BLaER1 (cell line): ENCODE data around the gene FRRS1.
"Not testable (repeated sequence)": the region's sequence is repeated elsewhere in the genome, so short reads cannot be mapped to it uniquely, and the experiment has no call there.

Experiments used
- H3K27ac ChIP-seq: shearing (Covaris generic); formaldehyde crosslinking; 2 replicates; pipeline ENCODE4 v1.8.1; 2022
- H3K27me3 ChIP-seq: shearing (Covaris generic); formaldehyde crosslinking; 2 replicates; pipeline ENCODE4 v1.8.1; 2022
- H3K36me3 ChIP-seq: shearing (Covaris generic); formaldehyde crosslinking; 2 replicates; pipeline ENCODE4 v1.8.1; 2022
- H3K4me1 ChIP-seq: shearing (Covaris generic); formaldehyde crosslinking; 2 replicates; pipeline ENCODE4 v1.8.1; 2022
- H3K4me2 ChIP-seq: shearing (Covaris generic); formaldehyde crosslinking; 2 replicates; pipeline ENCODE4 v1.8.1; 2022
- H3K4me3 ChIP-seq: shearing (Covaris generic); formaldehyde crosslinking; 2 replicates; pipeline ENCODE4 v1.8.1; 2022
- H3K9ac ChIP-seq: shearing (Covaris generic); formaldehyde crosslinking; 2 replicates; pipeline ENCODE4 v1.8.1; 2022
- H3K9me3 ChIP-seq: shearing (Covaris generic); formaldehyde crosslinking; 2 replicates; pipeline ENCODE4 v1.8.1; 2022
- H4K20me1 ChIP-seq: shearing (Covaris generic); formaldehyde crosslinking; 2 replicates; pipeline ENCODE4 v1.8.1; 2022
- Cebpa-rat ChIP-seq: shearing (Covaris generic); IDR thresholded peaks from 2 replicates; pipeline ENCODE4 v1.8.1; 2022

FRRS1 gene

DNA sequence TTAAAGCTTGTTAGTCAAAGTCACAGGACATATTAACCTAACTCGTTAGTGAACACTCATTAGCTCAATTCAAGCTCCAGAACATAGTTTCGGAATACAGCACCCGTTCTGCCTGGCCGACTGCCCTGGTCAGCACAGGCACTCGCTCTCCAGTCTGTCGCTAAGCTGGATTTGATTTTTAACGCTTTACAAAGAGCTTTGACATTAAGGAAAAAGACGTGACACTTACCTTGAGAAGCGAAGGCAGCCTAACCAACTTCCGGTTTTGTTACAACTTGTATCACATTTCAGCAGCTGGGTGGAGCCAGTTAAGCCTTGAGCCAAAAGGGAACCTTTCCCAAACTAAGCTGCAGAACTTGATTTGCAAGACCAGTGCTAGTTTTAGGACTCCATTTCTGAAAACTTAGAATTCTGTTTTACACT lies at the start of gene FRRS1:
FRRS1 (minus strand) TSS at position 258 of the 423 bp plus-strand sequence. CDS start 17,867 bp downstream, outside the sequence.
- H3K27me3 ChIP-seq = no peaks in the 10 kb centered on the region
- peak within 1 kb of the TSS; percentile 73 for H3K9ac ChIP-seq
- no peaks in the 10 kb centered on the region for H3K36me3 ChIP-seq
- H3K4me2 ChIP-seq = peak within 1 kb of the TSS; percentile 76
- no peak for TF ChIP-seq Cebpa-rat
- H3K9me3 ChIP-seq = no peaks in the 10 kb centered on the region
- H4K20me1 ChIP-seq = no peaks in the 10 kb centered on the region
- H3K4me1 ChIP-seq = peaks cover 13% of the 10 kb centered on the region; the same call in 1 of the 2 replicates
- peak within 1 kb of the TSS; percentile 64 for H3K4me3 ChIP-seq
- peak within 1 kb of the TSS; percentile 36; the same call in 1 of the 2 replicates for H3K27ac ChIP-seq

DNA sequence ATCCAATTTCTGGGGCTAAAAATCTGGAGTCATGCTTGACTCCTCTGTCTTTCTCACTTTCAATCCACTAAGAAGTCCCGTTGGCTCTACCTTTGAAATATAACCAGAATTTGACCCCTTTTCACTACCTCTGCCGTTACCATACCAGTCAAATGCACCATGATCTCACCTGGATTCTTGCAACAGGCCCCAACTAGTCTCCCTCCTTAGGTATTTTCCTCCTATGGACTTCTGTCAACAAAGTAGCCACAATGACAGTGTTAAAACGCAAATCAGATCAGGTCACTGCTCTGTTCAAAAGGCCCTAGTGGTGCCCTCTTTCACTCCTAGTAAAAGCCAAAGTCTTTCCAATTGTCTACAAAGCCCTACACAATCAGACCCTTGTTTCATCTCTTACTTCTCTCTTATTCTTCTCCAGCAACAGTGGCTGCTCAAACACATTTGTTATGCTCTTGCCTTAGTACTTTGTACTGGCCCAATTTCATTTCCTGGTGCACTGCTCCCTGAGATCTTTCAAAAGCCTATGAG lies 48.0 kb upstream of the FRRS1 start:
- Histone ChIP-seq H3K27me3 (no peaks in the 10 kb centered on the region), H3K27ac (no peak overlapping the region), H3K9me3 (no peaks in the 10 kb centered on the region), H3K4me3 (no peak overlapping the region), H3K36me3 (no peaks in the 10 kb centered on the region), H4K20me1 (no peaks in the 10 kb centered on the region), H3K4me1 (no peaks in the 10 kb centered on the region), H3K4me2 (no peak overlapping the region), H3K9ac (no peak overlapping the region)
- TF ChIP-seq Cebpa-rat = no peak

DNA sequence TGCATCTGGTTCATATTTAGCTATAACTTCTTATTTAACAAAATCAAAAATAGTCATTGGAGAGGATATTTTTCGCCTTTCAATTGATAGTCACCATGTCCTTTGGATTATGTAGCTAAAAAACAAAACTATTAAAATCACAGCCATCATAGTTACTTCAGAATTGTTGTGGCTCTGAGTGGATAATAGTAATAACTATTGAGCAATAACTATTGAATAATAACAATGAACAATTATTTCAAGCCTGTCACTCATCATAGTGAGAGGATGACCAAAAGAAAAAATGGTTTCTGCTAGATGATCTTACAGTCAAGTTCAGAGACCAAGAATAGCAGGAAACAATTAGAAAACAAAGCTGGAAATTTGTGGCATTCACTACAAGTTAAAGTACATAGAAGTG lies 45.3 kb upstream of the FRRS1 start:
- Histone ChIP-seq H3K4me2 (no peak overlapping the region), H3K27me3 (no peaks in the 10 kb centered on the region), H3K36me3 (no peaks in the 10 kb centered on the region), H3K9ac (no peak overlapping the region), H3K27ac (no peak overlapping the region), H3K4me1 (peaks cover 4% of the 10 kb centered on the region; the same call in 1 of the 2 replicates), H3K4me3 (no peak overlapping the region), H4K20me1 (no peaks in the 10 kb centered on the region), H3K9me3 (no peaks in the 10 kb centered on the region)
- no peak for TF ChIP-seq Cebpa-rat

GRCh38 chr1:99811075-99811474 lies 44.6 kb upstream of the FRRS1 start:
- peaks cover 4% of the 10 kb centered on the region; the same call in 1 of the 2 replicates for H3K4me1 ChIP-seq
- no peaks in the 10 kb centered on the region for H3K27me3 ChIP-seq
- no peaks in the 10 kb centered on the region for H3K9me3 ChIP-seq
- no peaks in the 10 kb centered on the region for H4K20me1 ChIP-seq
- H3K27ac ChIP-seq = no peak overlapping the region
- no peaks in the 10 kb centered on the region for H3K36me3 ChIP-seq
- no peak overlapping the region for H3K9ac ChIP-seq
- H3K4me3 ChIP-seq = no peak overlapping the region
- H3K4me2 ChIP-seq = no peak overlapping the region
- no peak for TF ChIP-seq Cebpa-rat

DNA sequence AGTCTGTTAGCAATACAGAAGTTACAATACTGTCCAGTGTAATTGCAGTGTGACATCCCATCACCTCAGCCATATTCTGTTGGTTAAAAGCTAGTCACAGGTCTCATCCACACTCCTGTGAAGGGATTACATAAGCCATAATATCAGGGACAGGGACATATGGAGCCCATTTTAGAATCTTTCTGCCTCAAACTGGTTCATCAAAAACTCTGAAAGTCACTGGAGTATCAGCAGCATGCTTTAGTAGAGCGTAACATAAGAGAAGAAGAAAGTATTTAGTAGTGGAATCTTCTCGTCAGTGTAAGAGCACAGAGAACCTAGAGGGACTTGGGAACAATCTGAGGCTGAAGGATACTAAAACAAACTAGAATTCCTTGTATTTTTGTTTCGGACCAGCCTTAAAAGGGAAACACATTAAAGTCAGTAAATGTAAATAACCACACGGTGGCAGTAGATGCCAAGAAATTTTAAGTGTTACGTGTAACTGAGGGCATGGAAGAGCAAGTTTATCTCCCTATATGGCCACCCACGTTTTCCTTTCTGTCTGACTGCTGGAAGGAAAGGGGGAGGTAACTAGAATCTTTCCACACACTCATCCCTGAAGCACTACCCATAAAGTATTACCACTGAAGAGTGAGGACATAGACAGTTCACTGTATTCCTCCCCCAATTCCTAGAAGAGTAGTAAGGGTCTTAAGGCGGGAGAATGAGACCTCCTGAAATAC lies 42.1 kb upstream of the FRRS1 start:
- Histone ChIP-seq H3K4me3 (no peak overlapping the region), H3K36me3 (no peaks in the 10 kb centered on the region), H3K4me1 (peaks cover 4% of the 10 kb centered on the region; the same call in 1 of the 2 replicates), H3K4me2 (peak overlapping the region; percentile 47), H3K9ac (no peak overlapping the region), H3K9me3 (no peaks in the 10 kb centered on the region), H3K27me3 (no peaks in the 10 kb centered on the region), H3K27ac (no peak overlapping the region), H4K20me1 (no peaks in the 10 kb centered on the region)
- no peak for TF ChIP-seq Cebpa-rat

- Histone ChIP-seq H3K4me3 (no peak overlapping the region), H4K20me1 (no peaks in the 10 kb centered on the region), H3K27me3 (no peaks in the 10 kb centered on the region), H3K9ac (no peak overlapping the region), H3K27ac (no peak overlapping the region), H3K4me2 (no peak overlapping the region), H3K9me3 (no peaks in the 10 kb centered on the region), H3K36me3 (no peaks in the 10 kb centered on the region), H3K4me1 (peaks cover 4% of the 10 kb centered on the region; the same call in 1 of the 2 replicates)
- TF ChIP-seq Cebpa-rat = no peak
Measured at GRCh38 chr1:99806882-99807281, 40.4 kb upstream of the FRRS1 start.

DNA sequence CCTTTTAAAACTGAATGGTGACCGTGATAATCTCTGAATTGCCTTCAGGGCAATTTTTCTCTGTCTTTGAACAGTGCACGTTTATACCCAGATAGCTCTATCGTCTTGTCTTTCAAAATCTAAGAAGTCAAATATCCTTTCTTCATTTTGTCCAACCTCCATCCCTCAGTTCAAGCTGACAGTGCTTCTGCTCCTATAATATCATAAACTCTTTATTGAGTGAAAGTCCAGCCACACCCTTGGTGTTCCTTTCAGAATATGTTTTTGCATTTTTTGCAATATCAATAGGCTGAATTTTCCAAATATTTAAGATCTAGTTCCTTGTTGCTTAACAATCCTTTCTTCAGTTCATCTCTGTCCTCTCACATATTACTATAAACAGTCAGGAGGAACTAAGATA lies 35.1 kb upstream of the FRRS1 start:
- Histone ChIP-seq H3K9me3 (no peaks in the 10 kb centered on the region), H3K4me3 (no peak overlapping the region), H4K20me1 (no peaks in the 10 kb centered on the region), H3K9ac (no peak overlapping the region), H3K4me1 (no peaks in the 10 kb centered on the region), H3K27ac (no peak overlapping the region), H3K4me2 (no peak overlapping the region), H3K27me3 (no peaks in the 10 kb centered on the region), H3K36me3 (no peaks in the 10 kb centered on the region)
- no peak for TF ChIP-seq Cebpa-rat

GRCh38 chr1:99793861-99794260 lies 27.4 kb upstream of the FRRS1 start:
- not testable (repeated sequence) for H3K4me3 ChIP-seq, H3K36me3 ChIP-seq, H3K9ac ChIP-seq, H3K27me3 ChIP-seq, H3K4me1 ChIP-seq, H3K9me3 ChIP-seq, H3K27ac ChIP-seq, H4K20me1 ChIP-seq
- H3K4me2 ChIP-seq = peak overlapping the region; percentile 26; the same call in 1 of the 2 replicates

- Histone ChIP-seq H3K4me3 (no peak overlapping the region), H3K4me1 (peaks cover 27% of the 10 kb centered on the region), H3K9ac (no peak overlapping the region), H4K20me1 (no peaks in the 10 kb centered on the region), H3K27me3 (no peaks in the 10 kb centered on the region), H3K27ac (no peak overlapping the region), H3K9me3 (no peaks in the 10 kb centered on the region), H3K36me3 (no peaks in the 10 kb centered on the region), H3K4me2 (no peak overlapping the region)
- no peak for TF ChIP-seq Cebpa-rat
Measured at GRCh38 chr1:99789715-99790114, 23.3 kb upstream of the FRRS1 start.

GRCh38 chr1:99788896-99789295 lies 22.5 kb upstream of the FRRS1 start:
- Histone ChIP-seq H3K36me3 (no peaks in the 10 kb centered on the region), H3K27ac (no peak overlapping the region), H3K4me2 (no peak overlapping the region), H3K4me3 (no peak overlapping the region), H3K4me1 (peaks cover 33% of the 10 kb centered on the region), H3K9me3 (no peaks in the 10 kb centered on the region), H3K27me3 (no peaks in the 10 kb centered on the region), H3K9ac (no peak overlapping the region), H4K20me1 (no peaks in the 10 kb centered on the region)
- TF ChIP-seq Cebpa-rat = no peak
